ENCODE data around the gene PREP.

DNA sequence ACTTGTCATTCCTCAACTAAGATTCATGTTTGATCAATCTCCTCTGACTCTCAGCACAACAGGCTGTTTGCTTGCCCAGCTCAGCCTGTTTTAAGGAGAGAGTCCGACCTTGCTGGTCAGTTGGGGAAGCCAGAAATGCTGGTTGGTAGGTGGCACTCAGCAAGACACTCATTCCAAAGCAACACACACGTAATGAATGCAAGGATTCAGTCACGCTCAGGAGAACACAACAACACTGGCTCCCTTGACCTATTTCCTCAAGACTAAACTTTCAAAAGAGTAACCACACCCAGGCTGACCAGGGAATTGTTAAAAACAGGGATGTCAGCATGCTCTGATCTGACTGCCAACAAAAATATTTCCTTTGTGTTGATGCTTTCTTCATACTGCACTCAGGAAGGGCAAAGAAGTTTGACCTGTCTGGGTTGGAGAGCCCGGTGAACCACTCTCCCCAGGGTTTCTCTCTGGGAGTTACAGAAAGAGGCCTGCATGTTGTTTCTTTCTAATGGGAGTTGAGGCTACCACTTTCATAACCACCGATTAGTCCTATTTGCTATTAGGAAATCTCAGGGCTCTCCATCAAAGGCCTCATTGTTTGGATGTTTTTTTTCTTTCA, 25.6 kb upstream of the PREP start:
- TF ChIP-seq EP300 (IDR thresholded peaks at IDR 0.05; ENCODE audit: borderline replicate concordance in 1 of 2, low read depth in 1 of 2, low read length in 1 of 2) (no peak), TAF1 (IDR thresholded peaks at IDR 0.05; ENCODE audit: borderline replicate concordance, low read depth, low read length) (no peak), FOXM1 (IDR thresholded peaks at IDR 0.05; ENCODE audit: low read depth) (no peak)
- TF ChIP-seq, protein P1, sequence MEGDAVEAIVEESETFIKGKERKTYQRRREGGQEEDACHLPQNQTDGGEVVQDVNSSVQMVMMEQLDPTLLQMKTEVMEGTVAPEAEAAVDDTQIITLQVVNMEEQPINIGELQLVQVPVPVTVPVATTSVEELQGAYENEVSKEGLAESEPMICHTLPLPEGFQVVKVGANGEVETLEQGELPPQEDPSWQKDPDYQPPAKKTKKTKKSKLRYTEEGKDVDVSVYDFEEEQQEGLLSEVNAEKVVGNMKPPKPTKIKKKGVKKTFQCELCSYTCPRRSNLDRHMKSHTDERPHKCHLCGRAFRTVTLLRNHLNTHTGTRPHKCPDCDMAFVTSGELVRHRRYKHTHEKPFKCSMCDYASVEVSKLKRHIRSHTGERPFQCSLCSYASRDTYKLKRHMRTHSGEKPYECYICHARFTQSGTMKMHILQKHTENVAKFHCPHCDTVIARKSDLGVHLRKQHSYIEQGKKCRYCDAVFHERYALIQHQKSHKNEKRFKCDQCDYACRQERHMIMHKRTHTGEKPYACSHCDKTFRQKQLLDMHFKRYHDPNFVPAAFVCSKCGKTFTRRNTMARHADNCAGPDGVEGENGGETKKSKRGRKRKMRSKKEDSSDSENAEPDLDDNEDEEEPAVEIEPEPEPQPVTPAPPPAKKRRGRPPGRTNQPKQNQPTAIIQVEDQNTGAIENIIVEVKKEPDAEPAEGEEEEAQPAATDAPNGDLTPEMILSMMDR (IDR thresholded peaks at IDR 0.05): no peak

Data from SK-N-SH (cell line).